Tibial nerve (tissue), 4 donors: ENCODE measurements around the gene BTBD7. TPM values are rescaled to one million over a fixed set of nuclear protein-coding genes. Genes with fewer than 3 reads are reported as not detected.

Experiments
- DNase-seq, 2 donors: peaks; one replicate each; pipeline ENCODE4 v3.0.0-alpha.2; 2019; ENCODE audit warnings: low spot score in 2 of 2
- H3K27ac ChIP-seq, 4 donors: fragments of 200-600 bp; sonication (generic) in 3 of 4; one replicate each; pipeline ENCODE4 v1.5.1; 2017 to 2019; ENCODE audit warnings: mild to moderate bottlenecking in 1 of 4
- H3K27me3 ChIP-seq, 2 donors: fragments of 200-600 bp; sonication (generic) in 1 of 2; one replicate each; pipeline versions ENCODE4 v1.5.1 to v1.6.0; 2017 to 2019
- H3K36me3 ChIP-seq, 3 donors: fragments of 200-600 bp; sonication (generic); one replicate each; pipeline ENCODE4 v1.5.1; 2018 to 2019
- H3K4me1 ChIP-seq, 4 donors: fragments of 200-600 bp; sonication (generic) in 3 of 4; one replicate each; pipeline ENCODE4 v1.5.1; 2017 to 2019
- H3K4me3 ChIP-seq, 4 donors: fragments of 200-600 bp; sonication (generic) in 3 of 4; one replicate each; pipeline ENCODE4 v1.5.1; 2017 to 2019; ENCODE audit warnings: mild to moderate bottlenecking in 1 of 4, moderate library complexity in 1 of 4
- H3K9me3 ChIP-seq, 4 donors: fragments of 200-600 bp; sonication (generic) in 3 of 4; one replicate each; pipeline ENCODE4 v1.5.1; 2017 to 2019
- EP300 ChIP-seq, 2 donors: sonication (generic); formaldehyde crosslinking; IDR thresholded peaks; one replicate each; pipeline ENCODE4 v1.6.1; 2017; ENCODE audit warnings: antibody characterized with exemption in 2 of 2, mild to moderate bottlenecking in 1 of 2
- POLR2A ChIP-seq, 2 donors: fragments of 450-650 bp; IDR thresholded peaks; one replicate each; pipeline ENCODE4 v1.6.1; 2017; ENCODE audit warnings: antibody characterized with exemption in 2 of 2, mild to moderate bottlenecking in 2 of 2, moderate library complexity in 2 of 2
- WGBS, 2 donors: methylation state at CpG; one replicate each; pipeline ENCODE4 v1.1.5; 2018; 5-methylcytosine and 5-hydroxymethylcytosine counted together
- total RNA-seq, 4 donors: library from RNA; depleted of rRNA; stranded (reverse); fragments of >200 nt; gene quantifications; one replicate each; pipeline ENCODE4 v1.1.0, GENCODE V29; 2016
- TF ChIP-seq, protein P1 (sequence below), 5 experiments: fragments of 200-600 bp in 3 of 5; fragments of 450-650 bp in 2 of 5; sonication (generic) in 3 of 5; IDR thresholded peaks; one replicate each; pipeline ENCODE4 v1.5.1; 2016 to 2019; ENCODE audit warnings: antibody characterized with exemption in 5 of 5, mild to moderate bottlenecking in 3 of 5, moderate library complexity in 2 of 5

BTBD7 gene
- total RNA-seq, 4 donors from 2014 or later, result 20.1 to 27.8 (median 23.2) TPM

DNA sequence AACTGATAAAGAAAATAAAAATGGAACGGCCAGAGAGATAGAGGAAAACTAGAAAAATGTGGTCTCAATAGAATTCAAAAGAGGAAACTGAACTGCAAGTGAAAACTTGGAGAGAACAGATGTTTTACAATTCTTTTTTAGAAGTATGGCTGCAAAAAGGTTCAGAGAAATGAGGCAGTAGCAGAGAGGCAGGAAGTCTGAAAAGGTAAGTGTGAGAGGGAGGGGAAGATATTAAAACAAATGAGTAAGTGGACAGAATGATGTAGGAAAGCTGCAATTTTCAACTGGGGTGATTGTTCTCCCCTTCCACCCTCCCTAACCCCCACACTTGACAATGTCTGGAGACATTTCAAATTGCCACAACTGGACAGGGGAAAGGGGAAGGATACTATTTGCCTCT is 12.9 kb downstream of the BTBD7 start:
- no peak for DNase-seq
- no peaks in the 10 kb centered on the region for H3K27me3 ChIP-seq
- H3K4me1 ChIP-seq, result peaks cover 0 to 65% (median 7%) of the 10 kb centered on the region in 4 donors
- TF ChIP-seq, protein P1, sequence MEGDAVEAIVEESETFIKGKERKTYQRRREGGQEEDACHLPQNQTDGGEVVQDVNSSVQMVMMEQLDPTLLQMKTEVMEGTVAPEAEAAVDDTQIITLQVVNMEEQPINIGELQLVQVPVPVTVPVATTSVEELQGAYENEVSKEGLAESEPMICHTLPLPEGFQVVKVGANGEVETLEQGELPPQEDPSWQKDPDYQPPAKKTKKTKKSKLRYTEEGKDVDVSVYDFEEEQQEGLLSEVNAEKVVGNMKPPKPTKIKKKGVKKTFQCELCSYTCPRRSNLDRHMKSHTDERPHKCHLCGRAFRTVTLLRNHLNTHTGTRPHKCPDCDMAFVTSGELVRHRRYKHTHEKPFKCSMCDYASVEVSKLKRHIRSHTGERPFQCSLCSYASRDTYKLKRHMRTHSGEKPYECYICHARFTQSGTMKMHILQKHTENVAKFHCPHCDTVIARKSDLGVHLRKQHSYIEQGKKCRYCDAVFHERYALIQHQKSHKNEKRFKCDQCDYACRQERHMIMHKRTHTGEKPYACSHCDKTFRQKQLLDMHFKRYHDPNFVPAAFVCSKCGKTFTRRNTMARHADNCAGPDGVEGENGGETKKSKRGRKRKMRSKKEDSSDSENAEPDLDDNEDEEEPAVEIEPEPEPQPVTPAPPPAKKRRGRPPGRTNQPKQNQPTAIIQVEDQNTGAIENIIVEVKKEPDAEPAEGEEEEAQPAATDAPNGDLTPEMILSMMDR (IDR thresholded peaks at IDR 0.05), result no peak
- no peak for TF ChIP-seq POLR2A (IDR thresholded peaks at IDR 0.05)
- TF ChIP-seq EP300 (IDR thresholded peaks at IDR 0.05), result no peak
- H3K9me3 ChIP-seq, result no peaks in the 10 kb centered on the region
- H3K36me3 ChIP-seq, result peaks cover 0 to 3% (median 0%) of the 10 kb centered on the region in 3 donors
- 39 to 44% methylated on average over 1 of the region's 1 CpG for WGBS, 2 donors
- no peak overlapping the region for H3K4me3 ChIP-seq
- H3K27ac ChIP-seq, result no peak overlapping the region

DNA sequence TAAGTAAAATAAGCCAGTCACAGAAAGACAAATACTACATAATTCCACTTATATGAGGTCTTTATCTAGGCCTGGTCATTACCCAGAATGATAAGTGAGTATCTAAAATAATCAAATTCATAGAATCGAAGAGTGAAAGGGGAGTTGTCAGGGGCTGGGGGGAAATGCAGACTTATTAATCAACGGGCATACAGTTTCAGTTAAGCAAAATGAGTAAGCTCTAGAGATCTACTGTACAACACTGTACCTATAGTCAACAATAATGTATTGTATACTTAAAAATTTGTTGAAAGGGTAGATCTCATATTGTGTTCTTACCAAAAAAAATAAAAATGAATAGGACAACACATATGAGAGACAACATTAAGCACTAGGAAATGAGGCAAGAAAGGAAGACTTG is 13.3 kb downstream of the BTBD7 start:
- no peak for DNase-seq
- H3K4me1 ChIP-seq, result peaks cover 0 to 62% (median 7%) of the 10 kb centered on the region in 4 donors

DNA sequence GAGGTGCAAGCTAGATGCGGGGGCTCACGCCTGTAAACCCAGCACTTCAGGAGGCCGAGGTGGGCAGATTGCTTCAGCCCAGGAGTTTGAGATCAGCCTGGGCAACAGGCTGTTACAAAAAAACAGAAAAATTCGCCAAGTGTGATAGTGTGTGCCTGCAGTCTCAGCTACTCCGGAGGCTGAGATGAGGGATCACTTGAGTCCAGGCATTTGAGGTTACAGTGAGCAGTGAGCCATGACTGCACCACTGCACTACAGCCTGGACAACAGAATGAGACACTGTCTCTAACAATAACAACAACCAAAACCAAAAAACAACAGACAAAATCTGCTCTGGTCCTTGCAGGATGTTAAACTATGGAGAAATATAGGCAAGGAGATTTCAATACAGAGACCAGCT is 13.9 kb downstream of the BTBD7 start:
- 80 to 82% methylated on average over 5 of the region's 5 CpGs for WGBS, 2 donors
- Histone ChIP-seq H3K27ac (no peak overlapping the region), H3K27me3 (no peaks in the 10 kb centered on the region), H3K4me3 (no peak overlapping the region), H3K4me1 (peaks cover 0 to 58% (median 7%) of the 10 kb centered on the region in 4 donors), H3K9me3 (no peaks in the 10 kb centered on the region), H3K36me3 (peaks cover 0 to 3% (median 0%) of the 10 kb centered on the region in 3 donors)
- DNase-seq, result no peak
- TF ChIP-seq POLR2A (IDR thresholded peaks at IDR 0.05) (no peak), EP300 (IDR thresholded peaks at IDR 0.05) (no peak)
- TF ChIP-seq, protein P1 (IDR thresholded peaks at IDR 0.05), result no peak

More for the DNA sequence above, 13.3 kb downstream of the BTBD7 start:
- no peaks in the 10 kb centered on the region for H3K9me3 ChIP-seq
- no peaks in the 10 kb centered on the region for H3K27me3 ChIP-seq
- WGBS, 2 donors, result 74 to 85% methylated on average over 2 of the region's 2 CpGs
- no peak overlapping the region for H3K4me3 ChIP-seq
- H3K27ac ChIP-seq, result no peak overlapping the region
- TF ChIP-seq, protein P1 (IDR thresholded peaks at IDR 0.05), result no peak
- H3K36me3 ChIP-seq, result peaks cover 0 to 3% (median 0%) of the 10 kb centered on the region in 3 donors

DNA sequence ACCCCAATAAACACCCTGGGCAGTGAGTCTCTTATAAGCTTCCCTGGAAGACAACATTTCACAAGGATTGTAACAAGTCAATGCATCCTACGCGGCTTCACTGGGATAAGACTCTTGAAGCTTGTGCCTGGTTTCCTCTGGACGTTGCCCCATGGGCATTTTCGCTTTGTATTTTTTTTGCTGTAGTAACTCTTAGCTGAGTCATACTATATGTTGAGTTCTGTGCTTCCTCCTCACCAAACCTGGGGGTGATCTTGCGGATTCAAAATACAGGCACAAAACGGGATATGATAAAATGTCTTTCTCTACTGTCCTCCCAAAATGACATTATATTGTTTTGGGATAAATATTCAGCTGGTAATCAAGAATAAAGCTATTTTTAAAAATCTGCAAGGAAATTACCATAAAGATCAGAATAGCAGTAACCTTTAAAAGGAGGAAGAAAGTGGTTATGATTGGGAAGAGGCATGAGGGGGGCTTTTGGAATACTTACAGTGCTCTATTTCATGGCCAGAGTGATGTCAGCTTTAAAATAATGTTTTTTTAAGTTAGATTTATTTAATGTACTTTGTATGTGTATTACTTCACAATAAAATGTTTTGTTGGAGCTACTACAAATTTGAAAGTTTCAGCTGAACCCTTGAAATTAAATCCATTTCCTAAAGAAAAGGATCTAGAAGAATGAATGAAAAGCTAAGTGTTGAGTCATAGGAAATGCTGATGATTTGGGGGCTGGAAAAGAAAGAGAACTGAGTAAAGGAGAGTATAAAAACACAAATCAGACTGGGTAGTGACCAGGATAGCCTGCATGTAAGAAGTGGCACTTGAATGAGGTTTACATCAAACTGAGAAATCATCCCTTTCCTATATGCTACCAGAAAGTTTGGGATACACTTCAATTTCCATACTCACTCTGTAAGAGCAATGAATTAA is 14.7 kb downstream of the BTBD7 start:
- Histone ChIP-seq H3K27me3 (no peaks in the 10 kb centered on the region), H3K27ac (no peak overlapping the region), H3K9me3 (no peaks in the 10 kb centered on the region), H3K4me1 (peaks cover 0 to 52% (median 7%) of the 10 kb centered on the region in 4 donors), H3K36me3 (peaks cover 0 to 3% (median 0%) of the 10 kb centered on the region in 3 donors), H3K4me3 (no peak overlapping the region)
- 53 to 55% methylated on average over 6 of the region's 6 CpGs for WGBS, 2 donors
- TF ChIP-seq POLR2A (IDR thresholded peaks at IDR 0.05) (no peak), EP300 (IDR thresholded peaks at IDR 0.05) (no peak)
- TF ChIP-seq, protein P1 (IDR thresholded peaks at IDR 0.05), result no peak
- no peak for DNase-seq

DNA sequence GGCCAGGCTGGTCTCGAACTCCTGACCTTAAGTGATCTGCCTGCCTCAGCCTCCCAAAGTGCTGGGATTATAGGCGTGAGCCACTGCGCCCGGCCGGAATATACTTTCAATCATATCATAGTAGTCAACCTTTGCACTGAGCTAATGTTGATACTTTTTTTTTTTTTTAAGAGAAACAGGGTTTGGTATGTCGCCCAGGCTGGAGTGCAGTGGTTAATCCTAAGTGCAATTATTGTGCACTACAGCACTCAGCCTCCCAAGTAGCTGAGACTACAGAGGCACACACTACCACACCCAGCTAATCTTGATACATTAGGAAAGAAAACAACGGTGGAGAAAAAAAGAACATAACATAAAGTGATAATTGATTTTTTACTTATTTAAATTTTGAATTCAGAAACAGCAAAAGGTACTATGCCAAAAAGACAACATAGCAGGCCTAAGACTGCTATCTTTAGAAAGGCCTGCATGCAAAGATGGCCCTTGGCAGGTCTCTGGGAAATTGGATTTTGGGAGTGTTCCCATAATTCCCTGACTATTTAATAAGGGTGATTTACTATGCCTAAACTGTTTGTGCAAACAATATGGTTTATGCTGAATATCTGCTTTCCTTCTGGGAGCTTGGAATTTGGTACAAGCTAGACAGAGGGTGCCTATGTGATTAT is 15.5 kb downstream of the BTBD7 start:
- Histone ChIP-seq H3K27me3 (no peaks in the 10 kb centered on the region), H3K4me1 (peaks cover 0 to 52% (median 7%) of the 10 kb centered on the region in 4 donors), H3K27ac (no peak overlapping the region), H3K4me3 (no peak overlapping the region), H3K9me3 (no peaks in the 10 kb centered on the region), H3K36me3 (peaks cover 0 to 3% (median 0%) of the 10 kb centered on the region in 3 donors)
- TF ChIP-seq, protein P1 (IDR thresholded peaks at IDR 0.05), result no peak
- WGBS, 2 donors, result 85 to 89% methylated on average over 7 of the region's 7 CpGs
- no peak for DNase-seq
